ENCODE measurements around the gene ZDHHC1. TPM values are rescaled to one million over a fixed set of nuclear protein-coding genes. Genes with fewer than 3 reads are reported as not detected.

Gene ZDHHC1, protein sequence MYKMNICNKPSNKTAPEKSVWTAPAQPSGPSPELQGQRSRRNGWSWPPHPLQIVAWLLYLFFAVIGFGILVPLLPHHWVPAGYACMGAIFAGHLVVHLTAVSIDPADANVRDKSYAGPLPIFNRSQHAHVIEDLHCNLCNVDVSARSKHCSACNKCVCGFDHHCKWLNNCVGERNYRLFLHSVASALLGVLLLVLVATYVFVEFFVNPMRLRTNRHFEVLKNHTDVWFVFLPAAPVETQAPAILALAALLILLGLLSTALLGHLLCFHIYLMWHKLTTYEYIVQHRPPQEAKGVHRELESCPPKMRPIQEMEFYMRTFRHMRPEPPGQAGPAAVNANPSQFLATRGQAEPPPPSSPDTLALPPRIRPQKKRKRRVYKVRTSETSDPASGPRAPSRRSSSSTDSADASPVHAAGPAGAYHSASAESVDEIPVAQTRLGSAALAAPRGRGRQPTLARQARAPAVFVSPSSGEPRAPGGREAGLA
- 9.9 and 13.5 TPM in 2 replicates for total RNA-seq (2014; rRNA removed)
- 6.9 TPM for polyA plus RNA-seq (2012)

DNA sequence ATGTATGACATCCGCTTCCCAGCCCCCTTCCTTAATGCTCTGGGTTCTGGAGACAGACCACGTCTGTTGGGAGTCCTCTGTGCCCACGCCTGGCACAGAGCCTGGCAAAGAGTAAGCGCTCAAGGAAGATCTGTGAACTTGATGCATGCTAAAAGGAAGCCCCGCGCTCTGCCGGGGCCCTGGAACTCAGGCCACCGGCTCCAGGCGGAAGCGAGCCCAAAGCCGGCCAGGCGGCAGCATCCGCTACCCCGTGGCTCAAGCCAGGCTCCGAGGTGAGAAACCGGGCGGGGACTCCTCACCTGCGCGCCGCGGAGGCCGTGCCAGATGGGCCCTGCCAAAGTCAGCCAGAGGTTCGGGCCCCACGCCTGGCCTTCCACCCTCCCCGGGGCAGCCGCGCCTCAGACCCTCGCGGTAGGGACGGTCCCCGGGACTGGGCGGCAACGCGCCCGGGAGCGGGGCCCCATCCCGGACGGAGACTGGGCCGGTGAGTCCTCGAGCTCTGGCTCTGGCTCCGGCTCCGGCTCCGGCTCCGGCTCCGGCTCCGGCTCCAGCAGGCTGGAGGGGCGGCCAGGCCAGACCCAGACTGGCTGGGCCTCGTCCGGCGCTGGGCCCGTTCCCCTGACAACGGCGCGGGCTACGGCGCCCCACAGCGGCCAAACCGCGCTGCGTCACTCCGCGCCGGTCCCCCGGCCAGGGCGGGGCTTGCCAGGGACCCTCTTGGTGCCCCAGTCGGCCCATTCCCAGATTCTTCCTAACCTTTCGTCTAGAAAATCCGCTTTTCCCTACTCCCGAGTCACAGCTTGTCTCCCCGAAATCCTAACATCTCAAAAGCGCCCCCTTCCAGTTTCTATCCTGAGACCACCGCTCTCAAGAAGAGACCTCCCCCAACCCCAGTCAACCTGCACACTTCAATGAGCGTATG, at the start of gene ZDHHC1:
Gene ZDHHC1, minus strand, starts transcription at position 606 of the 922 bp plus-strand sequence. CDS start 8,702 bp downstream, outside the sequence.
- peak; percentile 57 for DNase-seq (ENCODE audit: low read depth)

DNA sequence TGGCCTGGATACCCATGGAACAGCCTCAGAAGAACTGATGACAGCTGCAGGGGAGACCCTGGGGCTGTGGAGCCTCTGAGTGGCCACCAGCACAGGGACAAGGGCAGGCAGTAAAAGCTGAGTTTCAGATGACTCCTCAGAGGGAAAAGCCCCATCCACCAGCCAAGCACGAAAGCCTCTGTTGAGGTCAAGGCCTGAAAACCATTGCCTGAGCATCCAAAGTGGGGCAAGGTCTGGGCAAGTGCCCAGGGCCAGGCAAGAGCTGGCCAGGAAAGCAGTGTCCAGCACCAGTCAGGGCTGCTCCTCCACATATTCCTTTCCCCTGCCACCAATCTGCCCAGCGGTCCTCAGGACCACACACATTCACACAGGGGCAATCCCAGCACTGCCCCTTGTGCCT, 48.3 kb upstream of the ZDHHC1 start:
- DNase-seq (ENCODE audit: low read depth), result no peak

DNA sequence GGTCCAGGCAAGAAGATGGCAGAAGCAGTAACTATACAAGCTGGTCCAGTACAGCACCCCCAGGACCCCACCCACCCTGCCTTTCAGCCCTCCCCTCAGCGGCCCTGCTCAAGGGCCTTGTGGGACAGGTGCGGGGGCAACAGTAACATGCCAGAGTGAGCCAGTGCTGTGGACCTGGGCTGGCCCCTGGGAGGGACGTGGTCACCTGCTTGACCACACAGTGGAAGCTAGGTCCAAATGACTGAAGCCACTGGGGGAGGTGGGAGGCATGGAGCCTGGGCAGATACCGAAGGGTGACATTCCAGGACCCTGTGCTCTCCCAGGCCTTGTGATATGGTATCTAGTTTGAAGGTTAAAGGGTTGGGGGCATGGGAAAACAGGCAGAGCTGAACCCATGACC, 47.4 kb upstream of the ZDHHC1 start:
- DNase-seq (ENCODE audit: low read depth), result no peak

DNA sequence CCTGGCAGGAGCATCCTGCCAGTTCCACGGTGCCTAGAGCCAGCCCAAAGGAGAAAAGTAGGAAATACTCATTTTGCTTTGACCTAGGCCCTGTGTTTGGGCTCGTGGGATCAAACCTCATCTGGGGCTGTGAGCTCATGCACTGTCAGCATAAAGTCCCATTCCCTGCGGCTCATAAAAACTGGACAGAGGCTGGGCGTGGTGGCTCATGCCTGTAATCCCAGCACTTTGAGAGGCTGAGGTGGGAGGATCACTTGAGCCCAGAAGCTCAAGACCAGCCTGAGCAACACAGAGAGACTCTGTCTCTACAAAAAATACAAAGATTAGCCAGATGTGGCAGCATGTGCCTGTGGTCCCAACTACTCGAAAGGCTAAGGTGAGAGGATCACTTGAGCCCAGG, 46.8 kb upstream of the ZDHHC1 start:
- DNase-seq (ENCODE audit: low read depth), result no peak

DNA sequence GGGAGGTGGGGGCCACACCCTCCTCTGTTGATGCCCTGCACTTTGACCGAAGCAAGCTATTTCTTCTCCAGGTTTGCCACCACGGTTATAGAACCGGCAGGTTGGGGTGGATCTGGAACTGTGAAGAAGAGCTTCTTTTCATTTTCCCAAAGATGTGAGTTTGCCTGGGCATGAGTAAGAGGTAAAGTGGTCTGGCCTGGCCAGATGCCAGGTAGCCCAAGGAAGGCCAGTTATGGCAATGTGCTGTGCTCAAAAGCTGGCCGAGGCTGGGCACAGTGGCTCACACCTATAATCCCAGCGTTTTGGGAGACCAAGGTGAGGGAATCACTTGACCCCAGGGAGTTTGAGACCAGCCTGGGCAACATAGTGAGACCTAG, 46.0 kb upstream of the ZDHHC1 start:
- no peak for DNase-seq (ENCODE audit: low read depth)

GRCh38 chr16:67461600-67462278, 45.5 kb upstream of the ZDHHC1 start:
- no peak for DNase-seq (ENCODE audit: low read depth)

- DNase-seq (ENCODE audit: low read depth), result no peak
Measured at GRCh38 chr16:67460961-67461360, 44.7 kb upstream of the ZDHHC1 start.

DNA sequence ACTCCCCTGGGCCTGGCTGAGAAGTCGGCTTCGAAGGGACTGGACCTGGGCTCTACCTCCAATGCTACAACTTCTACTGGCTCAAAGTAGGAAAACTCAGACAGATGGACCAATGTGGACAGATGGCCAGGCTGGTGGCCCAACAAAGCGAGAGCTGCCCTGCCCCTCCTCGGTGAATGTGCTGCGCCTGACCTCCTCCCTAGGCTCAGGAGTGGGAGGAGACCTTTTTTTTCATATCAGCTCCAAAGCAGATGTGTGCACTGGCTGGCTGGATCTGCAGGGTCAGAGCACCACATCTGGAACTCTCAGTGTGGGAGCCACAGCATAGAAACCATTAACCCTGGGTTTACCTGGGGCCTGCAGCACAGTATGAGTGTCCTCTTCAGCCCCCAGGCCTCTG, 43.9 kb upstream of the ZDHHC1 start:
- DNase-seq (ENCODE audit: low read depth), result no peak

DNA sequence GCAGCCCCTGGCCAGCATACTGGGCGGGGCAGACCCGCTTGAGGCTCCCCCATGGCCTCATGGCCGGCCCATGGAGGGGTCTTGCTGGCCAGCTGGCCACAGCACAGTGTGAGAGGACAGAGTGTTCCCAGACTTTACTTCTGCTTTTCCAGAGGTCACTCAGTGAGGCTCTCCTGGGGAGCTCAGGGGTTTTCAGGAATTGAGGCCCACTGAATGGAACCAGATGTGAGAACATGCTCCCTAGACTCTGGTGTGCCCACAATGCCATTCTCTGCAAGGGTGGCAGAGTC, 43.5 kb upstream of the ZDHHC1 start:
- DNase-seq (ENCODE audit: low read depth), result no peak

GRCh38 chr16:67459066-67459860, 43.0 kb upstream of the ZDHHC1 start:
- DNase-seq (ENCODE audit: low read depth), result peak; percentile 57

DNA sequence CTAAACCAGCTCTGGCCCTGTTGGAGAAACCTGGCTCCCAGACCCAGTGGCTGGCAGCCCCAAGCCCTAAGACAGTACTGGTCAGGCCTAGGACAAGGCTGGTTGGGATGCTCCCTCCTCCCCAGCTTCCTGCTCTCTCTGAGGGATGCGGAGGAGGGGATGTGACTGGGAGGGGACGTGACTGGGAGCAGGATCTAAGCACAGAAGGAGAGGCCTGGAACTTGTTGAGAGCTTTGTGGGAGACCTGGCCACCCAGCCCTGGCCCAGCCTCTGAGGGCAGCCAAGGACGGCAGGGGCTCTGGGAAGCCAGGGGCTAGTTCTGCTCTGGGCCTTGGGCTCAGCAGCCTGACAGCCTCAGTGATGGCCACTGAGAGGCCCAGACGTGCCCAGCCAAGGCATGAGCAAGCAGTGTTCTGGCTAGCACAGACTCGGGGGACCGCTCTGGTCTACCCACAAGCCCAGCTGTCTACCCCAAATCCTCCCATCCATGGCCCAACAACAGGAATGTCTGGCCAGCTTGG, 41.9 kb upstream of the ZDHHC1 start:
- peak; percentile 34 for DNase-seq (ENCODE audit: low read depth)

DNA sequence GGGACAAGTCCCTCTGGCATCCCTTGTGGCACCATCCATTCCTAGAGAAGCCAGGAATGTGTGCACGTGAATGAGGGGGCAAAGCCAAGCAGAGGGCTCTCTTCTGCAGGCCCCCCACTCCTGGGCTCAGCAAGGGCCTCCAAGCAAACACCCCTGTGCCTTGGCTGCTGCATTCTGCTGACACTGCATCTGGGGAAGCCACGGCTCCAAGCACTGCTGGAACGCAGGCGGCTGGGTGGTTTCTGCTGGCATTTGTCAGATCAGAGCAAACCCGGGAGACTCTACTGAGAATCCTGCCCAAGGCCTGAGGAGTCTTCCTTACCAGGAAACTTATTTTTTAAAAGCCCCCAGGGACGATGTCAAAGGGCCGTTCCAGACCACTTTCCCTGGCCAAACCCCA, 41.3 kb upstream of the ZDHHC1 start:
- DNase-seq (ENCODE audit: low read depth), result no peak

DNA sequence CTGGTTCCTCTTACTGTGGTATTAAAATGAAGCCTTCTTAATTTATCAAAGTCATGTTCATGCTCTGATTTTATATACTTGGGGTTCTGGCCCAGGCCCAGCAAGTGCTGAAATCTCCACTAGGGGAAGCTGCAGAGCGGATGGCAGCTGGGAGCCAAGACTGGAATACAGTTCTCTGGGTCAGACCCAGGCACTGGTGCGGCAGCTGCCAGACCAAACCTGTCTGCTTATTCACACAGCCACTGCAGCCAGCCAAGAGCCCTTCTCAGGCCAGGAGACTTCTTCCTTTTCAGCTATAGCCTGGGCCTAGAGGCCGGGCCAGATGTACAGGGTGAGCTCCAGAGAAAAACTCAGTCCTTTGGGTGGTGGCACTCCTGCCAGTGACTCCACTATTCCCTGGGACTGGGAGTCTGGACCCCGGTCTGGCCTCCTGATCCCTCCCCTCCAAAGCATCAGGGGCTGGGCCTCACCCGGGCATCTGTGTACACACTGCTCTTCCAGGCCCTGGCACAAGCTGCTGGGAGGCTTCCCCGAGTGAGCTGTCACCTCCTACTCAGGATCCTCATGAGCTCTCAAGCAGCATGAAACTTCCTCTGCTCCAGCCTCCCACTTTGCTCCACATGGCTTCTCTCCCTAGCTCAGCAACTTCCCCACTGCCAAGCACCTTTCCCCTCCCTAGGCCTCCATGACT, 40.3 kb upstream of the ZDHHC1 start:
- DNase-seq (ENCODE audit: low read depth), result peak; percentile 71

DNA sequence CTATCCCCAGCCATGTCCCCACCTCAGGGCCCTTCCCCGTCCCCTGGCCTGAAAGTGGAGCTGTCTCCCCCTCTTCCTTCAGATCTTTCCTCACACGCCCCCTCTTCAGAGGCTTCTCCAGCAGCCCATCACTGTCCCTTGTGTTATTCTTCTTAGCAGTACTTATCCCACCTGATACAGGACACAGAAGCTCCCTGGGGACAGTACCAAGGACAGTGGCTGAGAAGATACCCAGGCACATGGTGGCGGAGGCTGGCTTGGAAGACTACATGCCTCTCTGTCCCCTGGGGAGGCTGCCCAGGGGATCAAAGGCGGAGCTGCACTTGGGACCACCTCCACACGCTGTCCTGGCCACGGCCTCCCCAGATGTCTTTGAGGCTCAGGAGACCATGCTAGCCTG, 38.6 kb upstream of the ZDHHC1 start:
- DNase-seq (ENCODE audit: low read depth), result no peak

DNA sequence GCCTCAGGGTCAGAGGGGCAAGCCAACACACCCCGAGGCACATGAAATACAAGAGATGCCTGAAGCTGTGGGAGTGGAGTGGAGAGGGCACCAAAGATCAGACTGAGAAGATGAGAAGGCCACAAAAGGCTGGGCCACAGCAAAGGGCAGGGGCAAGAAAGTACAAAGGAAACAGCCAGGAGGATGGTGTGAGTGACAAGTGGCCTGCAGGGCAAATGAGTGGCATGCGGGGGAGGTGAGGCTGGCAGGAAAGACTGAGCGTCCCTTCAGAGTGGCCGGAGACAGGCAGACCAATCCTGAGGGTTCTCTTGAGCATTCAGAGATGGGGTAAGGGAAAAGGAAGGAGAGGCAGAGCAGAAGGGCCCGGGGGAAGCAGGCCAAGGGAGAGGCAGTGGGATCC, 37.8 kb upstream of the ZDHHC1 start:
- no peak for DNase-seq (ENCODE audit: low read depth)

DNA sequence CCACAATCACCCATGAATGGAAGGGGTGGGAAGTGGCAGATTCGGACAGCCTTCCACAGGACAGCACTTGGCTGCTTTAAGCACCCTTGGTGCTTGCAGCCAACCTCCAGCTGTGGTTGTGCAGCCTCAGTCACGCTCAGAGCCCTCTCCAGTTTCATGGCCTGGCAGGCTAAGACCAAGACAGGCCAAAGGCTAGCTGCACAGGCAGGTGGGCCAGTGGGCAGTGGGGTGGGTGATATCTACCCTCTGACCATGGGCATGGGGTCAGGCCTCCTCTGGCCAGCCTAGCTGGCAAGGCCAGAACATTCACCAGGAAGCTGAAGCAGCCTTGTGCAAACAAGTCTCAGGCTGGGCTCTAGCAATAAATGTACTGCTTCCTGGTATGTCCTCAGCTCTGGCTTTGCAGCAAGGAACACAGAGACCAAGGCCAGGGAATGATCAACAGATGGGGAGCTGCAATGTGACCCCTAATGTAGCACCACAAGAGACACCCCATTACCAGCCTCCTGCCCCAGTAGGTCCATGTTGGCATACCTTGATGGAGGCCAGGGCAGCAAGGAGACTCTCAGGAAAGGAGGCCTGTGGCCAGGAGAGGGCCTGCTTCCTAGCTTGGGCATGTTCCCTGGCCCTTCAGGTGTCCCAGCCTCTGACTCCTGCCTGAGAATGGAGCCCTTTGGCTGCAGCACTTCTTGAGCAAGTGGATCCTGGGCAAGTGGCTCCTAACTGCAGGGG, 35.6 kb upstream of the ZDHHC1 start:
- no peak for DNase-seq (ENCODE audit: low read depth)

DNA sequence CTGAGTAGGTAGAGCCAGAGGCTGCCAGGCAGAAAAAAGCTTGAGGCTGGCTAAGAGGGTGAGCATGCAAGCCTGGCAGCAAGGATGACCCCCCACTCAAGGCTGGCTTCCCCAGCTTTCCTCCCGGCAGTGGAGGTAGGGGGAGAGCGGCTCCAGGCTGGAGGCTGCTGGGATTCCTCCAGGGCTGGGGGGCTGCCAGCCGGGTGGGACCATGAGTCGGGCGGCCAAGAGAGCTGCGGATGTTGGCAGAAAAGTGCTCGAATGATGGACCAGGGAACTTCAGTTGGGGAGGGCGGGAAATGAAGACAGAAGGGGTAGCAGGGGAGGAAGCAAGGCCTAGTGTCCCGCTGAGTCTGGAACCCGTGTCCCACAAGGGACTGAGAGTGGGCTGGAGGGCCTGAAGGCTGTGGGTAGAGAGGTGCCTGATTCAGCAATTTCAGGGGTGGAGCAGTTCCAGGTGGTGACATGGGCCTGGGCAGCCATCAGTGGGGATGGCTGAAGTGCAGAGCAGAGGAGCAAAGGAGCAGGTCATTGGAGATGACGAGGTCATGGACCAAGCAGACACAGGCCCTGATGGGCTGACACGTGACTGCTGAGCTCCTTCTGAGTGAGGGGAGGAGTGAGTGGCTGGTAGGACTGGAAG, 34.9 kb upstream of the ZDHHC1 start:
- no peak for DNase-seq (ENCODE audit: low read depth)

DNA sequence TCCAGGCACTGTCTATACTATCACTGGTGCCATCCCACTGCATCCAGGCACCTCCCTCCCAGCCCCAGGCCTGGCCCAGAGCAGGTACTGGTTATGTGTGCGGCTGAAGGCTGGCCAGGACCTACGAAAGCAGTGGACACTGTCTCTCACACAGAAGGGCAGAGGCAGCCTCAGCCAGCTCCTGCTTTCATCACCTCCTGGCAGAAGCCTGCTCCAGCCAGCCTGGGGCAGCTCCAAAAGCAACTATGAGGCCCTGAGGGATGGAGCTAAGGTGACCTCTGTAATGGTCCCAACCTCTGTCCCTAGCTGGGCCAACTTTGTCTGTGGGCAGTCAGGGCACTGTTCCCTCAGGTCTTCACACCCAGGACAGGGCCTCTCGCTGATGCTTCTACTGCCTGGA, 33.5 kb upstream of the ZDHHC1 start:
- no peak for DNase-seq (ENCODE audit: low read depth)

GRCh38 chr16:67449336-67449735, 33.1 kb upstream of the ZDHHC1 start:
- DNase-seq (ENCODE audit: low read depth), result no peak

Data from LHCN-M2 (cell line).